T-cell (primary cell): ENCODE measurements around the gene ABCA6. TPM values are rescaled to one million over a fixed set of nuclear protein-coding genes. Genes with fewer than 3 reads are reported as not detected.
"Not testable (repeated sequence)": the region's sequence is repeated elsewhere in the genome, so short reads cannot be mapped to it uniquely, and the experiment has no call there.

ENCODE experiments used
- ATAC-seq, 4 experiments: fragments of 200-7000 bp in 3 of 4; fragments of 150-1000 bp in 1 of 4; cut with Tn5 transposase; replicated peaks in 1 of 4; 1 replicate in 3 of 4; 2 replicates in 1 of 4; pipeline ENCODE4 v1.10.0; 2021; ENCODE audit warnings: moderate library complexity in 3 of 4, mild to moderate bottlenecking in 2 of 4, moderate number of reproducible peaks in 1 of 4
- CTCF ChIA-PET, 2 donors: fragments of 300-600 bp; sonication (Branson Sonifier 250); formaldehyde crosslinking; loops; one replicate each; lab custom pipeline; 2022; ENCODE audit warnings: antibody characterized with exemption in 2 of 2; lab: Charles Lee
- POLR2A ChIA-PET, 2 donors: fragments of 300-600 bp; sonication (Branson Sonifier 250); formaldehyde crosslinking; loops; one replicate each; lab custom pipeline; 2022; ENCODE audit warnings: antibody characterized with exemption in 2 of 2; lab: Charles Lee
- DNase-seq, 35 experiments: peaks; one replicate each; pipeline versions ENCODE4 v3.0.0 to v3.0.0-alpha.2; 2013 to 2023
- H3K27ac ChIP-seq: one replicate; pipeline ENCODE4 v1.5.1; 2013; ENCODE audit warnings: low read length
- H3K27me3 ChIP-seq, 2 experiments: replicated peaks in 1 of 2; 1 replicate in 1 of 2; 2 replicates in 1 of 2; pipeline versions ENCODE4 v1.6.1 to v1.7.0; 2013; ENCODE audit warnings: low read length in 1 of 2, mixed read lengths in 1 of 2; ENCODE audit not compliant: control insufficient read depth in 2 of 2, insufficient read depth in 2 of 2; ENCODE audit errors: extremely low read depth in 1 of 2
- H3K36me3 ChIP-seq, 2 donors: 1 replicate in 1 of 2; 2 replicates in 1 of 2; pipeline versions ENCODE4 v1.6.1 to v1.7.0; 2013; ENCODE audit warnings: low read length in 1 of 2; ENCODE audit not compliant: control insufficient read depth in 2 of 2, insufficient read depth in 1 of 2; ENCODE audit errors: extremely low read depth in 1 of 2
- H3K4me1 ChIP-seq, 2 experiments: 1 replicate in 1 of 2; 2 replicates in 1 of 2; pipeline versions ENCODE4 v1.6.1 to v1.7.0; 2013; ENCODE audit warnings: low read length in 2 of 2, mixed read lengths in 1 of 2; ENCODE audit not compliant: insufficient read depth in 2 of 2, control insufficient read depth in 1 of 2; ENCODE audit errors: extremely low read depth in 1 of 2
- H3K4me3 ChIP-seq, 2 donors: 1 replicate in 1 of 2; 2 replicates in 1 of 2; pipeline versions ENCODE4 v1.5.1 to v1.7.0; 2013; ENCODE audit warnings: mild to moderate bottlenecking in 2 of 2, low read length in 1 of 2, moderate library complexity in 1 of 2; ENCODE audit not compliant: control insufficient read depth in 1 of 2; ENCODE audit errors: extremely low read depth in 1 of 2
- H3K9me3 ChIP-seq: 2 replicates; pipeline ENCODE4 v1.7.0; 2013
- H3K27ac Mint-ChIP-seq, 2 donors: one replicate each; pipeline ENCODE4 v1.8.0; 2020 to 2021; ENCODE audit warnings: mild to moderate bottlenecking in 2 of 2, mixed read lengths in 2 of 2
- H3K27me3 Mint-ChIP-seq, 2 donors: one replicate each; pipeline ENCODE4 v1.8.0; 2021 to 2022; ENCODE audit warnings: mixed read lengths in 2 of 2
- H3K36me3 Mint-ChIP-seq: one replicate; pipeline ENCODE4 v1.8.0; 2021; ENCODE audit warnings: mixed read lengths
- H3K4me1 Mint-ChIP-seq, 3 donors: one replicate each; pipeline ENCODE4 v1.8.0; 2020 to 2022; ENCODE audit warnings: mixed read lengths in 3 of 3, mild to moderate bottlenecking in 1 of 3
- H3K4me3 Mint-ChIP-seq, 3 donors: one replicate each; pipeline ENCODE4 v1.8.0; 2020 to 2022; ENCODE audit warnings: mild to moderate bottlenecking in 3 of 3, mixed read lengths in 3 of 3, moderate library complexity in 3 of 3
- H3K9me3 Mint-ChIP-seq, 3 donors: one replicate each; pipeline ENCODE4 v1.8.0; 2020 to 2022; ENCODE audit warnings: mixed read lengths in 3 of 3
- WGBS: methylation state at CpG from one replicate; pipeline ENCODE4 v1.1.5; 2013; ENCODE audit warnings: missing lambda C conversion rate; ENCODE audit not compliant: insufficient coverage; 5-methylcytosine and 5-hydroxymethylcytosine counted together
- total RNA-seq, 35 experiments: library from RNA in 6 of 35; stranded (reverse) in 6 of 35; fragments of 120-200 nt in 1 of 35; gene quantifications; one replicate each; pipeline versions ENCODE4 v1.2.1 to v1.2.4 and lab custom pipeline; 2013 to 2026

The ABCA6 gene
- total RNA-seq, 5 donors from 2014 or later (not counting 1 experiment from before 2014, with no cell fraction given), result 0.25 to 1.2 (median 0.79) TPM

DNA sequence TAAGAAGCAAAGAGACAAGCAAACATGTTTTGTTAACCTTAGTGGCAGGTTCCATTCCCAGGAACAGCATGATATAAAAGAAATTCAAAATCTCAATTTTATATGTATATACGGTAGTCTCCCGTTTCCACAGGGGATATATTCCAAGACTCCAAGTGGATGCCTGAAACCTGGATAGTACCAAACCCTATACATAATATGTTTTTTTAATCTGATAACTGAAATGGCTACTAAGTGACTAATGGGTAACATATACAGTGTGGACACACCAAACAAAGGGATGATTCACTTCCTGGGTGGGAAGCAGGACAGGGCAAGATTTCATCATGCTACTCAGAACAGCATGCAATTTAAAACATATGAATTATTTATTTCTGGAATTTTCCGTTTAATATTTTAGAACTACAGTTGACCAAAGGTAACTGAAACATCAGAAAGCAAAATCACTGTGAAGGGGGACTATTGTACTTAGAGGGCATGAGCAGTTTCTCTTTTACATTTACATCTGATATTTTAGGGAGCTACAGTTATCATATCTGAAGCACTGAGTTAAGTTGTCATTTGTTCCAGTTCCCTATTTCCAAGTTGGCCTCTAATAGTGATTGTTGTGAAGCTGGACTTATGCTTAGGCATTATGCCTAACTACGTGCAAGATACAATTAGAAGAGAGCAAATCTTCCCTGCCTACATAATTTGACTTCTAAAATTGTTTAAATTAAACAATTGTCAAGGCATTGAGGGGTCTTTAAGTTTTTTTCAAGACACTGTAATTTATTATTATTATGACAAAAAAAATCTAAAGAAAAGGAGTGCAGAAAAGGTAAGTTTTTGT is 34.1 kb upstream of the ABCA6 start:
- H3K27me3 ChIP-seq, result no peaks in the 10 kb centered on the region
- Mint-ChIP-seq H3K27ac (no peak overlapping the region), H3K4me1 (no peaks in the 10 kb centered on the region), H3K9me3 (no peaks in the 10 kb centered on the region), H3K36me3 (peaks cover 2% of the 10 kb centered on the region), H3K27me3 (no peaks in the 10 kb centered on the region), H3K4me3 (no peak overlapping the region)
- no peaks in the 10 kb centered on the region for H3K9me3 ChIP-seq
- DNase-seq (no peak), ATAC-seq (no peak)
- POLR2A ChIA-PET, result no interaction called here
- H3K4me3 ChIP-seq, result no peak overlapping the region
- WGBS, result no CpG with 5 or more reads among the region's 4 CpGs
- H3K27ac ChIP-seq, result no peak overlapping the region
- no peaks in the 10 kb centered on the region for H3K4me1 ChIP-seq
- H3K36me3 ChIP-seq, result no peaks in the 10 kb centered on the region
- CTCF ChIA-PET, result no interaction called here

DNA sequence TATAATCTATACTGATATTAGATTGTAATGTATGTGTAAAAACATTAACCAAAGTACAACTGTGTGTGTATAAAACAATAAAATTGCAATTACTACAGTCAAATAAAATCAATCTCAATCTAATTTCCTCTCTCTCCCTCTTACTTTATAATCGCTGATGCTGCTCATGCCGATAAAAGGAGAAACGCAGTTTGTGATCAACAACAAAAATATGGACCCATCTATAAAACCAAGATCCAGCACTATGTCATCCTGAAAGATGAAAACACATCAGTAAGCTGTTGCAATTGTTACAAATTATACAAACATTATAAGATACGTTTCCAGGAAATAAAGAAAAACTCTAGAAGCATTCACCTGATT is 33.5 kb upstream of the ABCA6 start:
- no peak overlapping the region for H3K4me3 Mint-ChIP-seq
- Histone ChIP-seq H3K27me3 (no peaks in the 10 kb centered on the region), H3K4me3 (no peak overlapping the region), H3K27ac (no peak overlapping the region), H3K36me3 (no peaks in the 10 kb centered on the region), H3K9me3 (no peaks in the 10 kb centered on the region), H3K4me1 (no peaks in the 10 kb centered on the region)
- ChIA-PET POLR2A (no interaction called here), CTCF (no interaction called here)
- H3K27ac Mint-ChIP-seq, result no peak overlapping the region
- H3K27me3 Mint-ChIP-seq, result no peaks in the 10 kb centered on the region
- H3K9me3 Mint-ChIP-seq, result no peaks in the 10 kb centered on the region
- DNase-seq (no peak), ATAC-seq (no peak)
- 93% methylated on average over 3 of the region's 4 CpGs for whole genome bisulfite sequencing
- H3K4me1 Mint-ChIP-seq, result no peaks in the 10 kb centered on the region
- H3K36me3 Mint-ChIP-seq, result peaks cover 2% of the 10 kb centered on the region

DNA sequence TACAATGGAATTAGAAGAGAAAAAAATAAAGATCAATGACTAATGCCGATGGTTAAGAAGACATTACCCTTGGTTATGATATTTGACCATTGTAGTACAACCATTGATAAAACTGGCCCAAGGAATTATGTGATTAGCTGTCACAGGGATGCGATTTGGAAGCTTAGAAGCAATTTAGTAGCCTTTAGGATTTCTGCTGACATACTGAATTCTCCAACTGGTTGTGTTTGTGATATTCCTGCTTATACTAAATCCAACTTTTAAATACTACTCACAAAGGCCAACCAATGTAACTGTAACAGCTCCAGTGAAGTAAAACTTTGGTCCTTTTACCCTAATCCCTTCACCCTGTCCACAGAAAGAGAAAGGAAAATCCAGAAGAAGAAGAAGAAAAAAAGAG is 31.4 kb upstream of the ABCA6 start:
- DNase-seq (no peak), ATAC-seq (no peak)
- H3K9me3 Mint-ChIP-seq, result peaks cover 0 to 7% (median 0%) of the 10 kb centered on the region in 3 donors
- no peak overlapping the region for H3K27ac ChIP-seq
- CTCF ChIA-PET, result no interaction called here
- POLR2A ChIA-PET, result no interaction called here
- H3K4me1 Mint-ChIP-seq, result no peaks in the 10 kb centered on the region
- no peaks in the 10 kb centered on the region for H3K4me1 ChIP-seq
- no peaks in the 10 kb centered on the region for H3K27me3 Mint-ChIP-seq
- WGBS, result no CpG with 5 or more reads among the region's 2 CpGs
- no peaks in the 10 kb centered on the region for H3K36me3 ChIP-seq
- H3K27me3 ChIP-seq, result no peaks in the 10 kb centered on the region
- no peak overlapping the region for H3K27ac Mint-ChIP-seq
- H3K36me3 Mint-ChIP-seq, result peaks cover 13% of the 10 kb centered on the region
- H3K9me3 ChIP-seq, result no peaks in the 10 kb centered on the region
- no peak overlapping the region for H3K4me3 ChIP-seq
- H3K4me3 Mint-ChIP-seq, result no peak overlapping the region

DNA sequence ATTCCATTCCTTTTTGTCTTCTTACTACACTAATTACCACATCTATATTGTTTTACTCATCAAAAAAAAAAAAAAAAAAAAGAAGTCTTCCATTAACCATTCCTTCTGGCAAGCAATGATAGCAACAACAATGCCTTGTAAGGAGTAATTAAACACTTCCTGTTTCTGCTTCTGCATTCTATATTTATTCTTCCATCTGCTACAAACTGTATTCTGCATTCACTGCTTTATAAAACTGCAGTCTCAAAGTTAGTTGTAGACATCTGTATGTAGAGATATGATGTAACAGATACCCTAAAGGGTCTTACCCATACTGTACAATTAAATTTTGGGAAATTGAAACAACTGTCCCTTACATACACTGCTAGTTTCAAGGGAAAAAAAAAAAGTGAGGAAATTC is 28.7 kb upstream of the ABCA6 start:
- CTCF ChIA-PET, result no interaction called here
- Mint-ChIP-seq H3K4me3 (no peak overlapping the region), H3K9me3 (peaks cover 0 to 7% (median 0%) of the 10 kb centered on the region in 3 donors), H3K36me3 (peaks cover 17% of the 10 kb centered on the region), H3K27ac (no peak overlapping the region), H3K4me1 (no peaks in the 10 kb centered on the region), H3K27me3 (no peaks in the 10 kb centered on the region)
- Histone ChIP-seq H3K27me3 (no peaks in the 10 kb centered on the region), H3K4me1 (no peaks in the 10 kb centered on the region), H3K9me3 (no peaks in the 10 kb centered on the region), H3K27ac (no peak overlapping the region), H3K36me3 (no peaks in the 10 kb centered on the region), H3K4me3 (no peak overlapping the region)
- no peak for ATAC-seq
- DNase-seq, result no peak
- POLR2A ChIA-PET, result no interaction called here

DNA sequence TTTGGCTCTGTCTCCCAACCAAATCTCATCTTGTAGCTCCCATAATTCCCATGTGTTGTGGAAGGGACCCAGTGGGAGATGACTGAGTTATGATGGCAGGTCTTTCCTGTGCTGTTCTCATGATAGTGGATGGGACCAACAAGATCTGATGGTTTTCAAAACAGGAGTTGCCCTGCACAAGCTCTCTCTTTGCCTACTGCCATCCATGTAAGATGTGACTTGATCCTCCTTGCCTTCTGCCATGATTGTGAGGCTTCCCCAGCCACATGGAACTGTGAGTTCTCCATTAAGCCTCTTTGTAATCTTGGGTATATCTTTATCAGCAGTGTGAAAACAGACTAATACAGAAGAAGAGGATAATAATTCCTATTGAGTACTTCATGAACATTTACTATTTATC is 26.9 kb upstream of the ABCA6 start:
- ATAC-seq, H3K4me3 ChIP-seq, H3K9me3 Mint-ChIP-seq, H3K27ac Mint-ChIP-seq, H3K27me3 ChIP-seq, H3K4me1 Mint-ChIP-seq, H3K4me3 Mint-ChIP-seq, H3K4me1 ChIP-seq, POLR2A ChIA-PET, DNase-seq, H3K9me3 ChIP-seq, H3K27ac ChIP-seq, H3K27me3 Mint-ChIP-seq, CTCF ChIA-PET, H3K36me3 ChIP-seq: not testable (repeated sequence)
- peaks cover 14% of the 10 kb centered on the region for H3K36me3 Mint-ChIP-seq

DNA sequence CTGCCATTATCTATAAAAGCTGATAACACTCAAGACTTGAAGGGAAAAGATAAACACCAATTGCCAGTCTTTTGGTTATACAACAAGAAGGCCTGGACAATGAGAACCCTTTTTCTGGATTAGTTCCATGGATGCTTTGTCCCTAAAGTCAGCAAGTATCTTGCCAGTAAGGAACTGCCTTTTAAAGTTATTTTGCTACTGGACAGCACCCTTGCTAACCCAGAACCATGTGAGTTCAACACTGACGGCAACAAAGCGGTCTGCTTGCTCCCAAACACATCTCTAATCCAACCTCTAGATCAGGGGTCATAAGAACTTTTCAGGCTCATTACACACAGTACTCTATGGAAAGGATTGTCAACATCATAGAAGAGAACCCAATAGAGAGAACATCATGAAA is 25.3 kb upstream of the ABCA6 start:
- WGBS, result no CpG with 5 or more reads among the region's 2 CpGs
- Histone ChIP-seq H3K9me3 (no peaks in the 10 kb centered on the region), H3K27me3 (no peaks in the 10 kb centered on the region), H3K36me3 (no peaks in the 10 kb centered on the region), H3K27ac (no peak overlapping the region), H3K4me3 (no peak overlapping the region), H3K4me1 (no peaks in the 10 kb centered on the region)
- H3K9me3 Mint-ChIP-seq, result peaks cover 0 to 7% (median 0%) of the 10 kb centered on the region in 3 donors
- POLR2A ChIA-PET, result no interaction called here
- H3K4me1 Mint-ChIP-seq, result no peaks in the 10 kb centered on the region
- no peak for DNase-seq
- H3K27me3 Mint-ChIP-seq, result no peaks in the 10 kb centered on the region
- no peak for ATAC-seq
- no peak overlapping the region for H3K27ac Mint-ChIP-seq
- CTCF ChIA-PET, result no interaction called here
- H3K36me3 Mint-ChIP-seq, result peaks cover 14% of the 10 kb centered on the region
- no peak overlapping the region for H3K4me3 Mint-ChIP-seq

DNA sequence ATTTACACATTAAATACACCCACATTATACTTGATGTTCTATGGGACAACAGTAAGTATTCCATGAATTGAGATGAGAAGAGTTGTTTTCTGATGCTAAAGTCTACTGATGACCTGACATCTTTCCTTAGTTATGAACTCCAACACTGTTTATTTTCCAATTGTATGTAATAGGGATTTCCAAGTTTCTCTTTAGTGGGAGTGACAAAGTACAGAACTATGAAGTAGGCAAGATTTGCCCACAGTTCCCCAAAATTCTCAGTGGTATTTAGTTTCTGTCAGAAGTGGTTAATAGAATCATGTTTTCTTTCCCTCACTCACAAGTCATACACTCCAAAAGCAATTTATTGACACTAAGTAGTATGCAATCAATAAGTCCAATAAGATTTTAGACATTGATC is 22.5 kb upstream of the ABCA6 start:
- no peaks in the 10 kb centered on the region for H3K27me3 ChIP-seq

More for the DNA sequence above, 22.5 kb upstream of the ABCA6 start:
- Mint-ChIP-seq H3K4me1 (no peaks in the 10 kb centered on the region), H3K27ac (no peak overlapping the region), H3K27me3 (no peaks in the 10 kb centered on the region), H3K4me3 (no peak overlapping the region), H3K36me3 (peaks cover 12% of the 10 kb centered on the region), H3K9me3 (peaks cover 0 to 7% (median 0%) of the 10 kb centered on the region in 3 donors)
- Histone ChIP-seq H3K4me3 (no peak overlapping the region), H3K9me3 (no peaks in the 10 kb centered on the region), H3K27ac (no peak overlapping the region), H3K4me1 (no peaks in the 10 kb centered on the region), H3K36me3 (no peaks in the 10 kb centered on the region)
- no peak for ATAC-seq
- ChIA-PET CTCF (no interaction called here), POLR2A (no interaction called here)
- no peak for DNase-seq
